Smooth muscle cell (in vitro differentiated cells): ENCODE measurements around the gene ZNF839. TPM values are rescaled to one million over a fixed set of nuclear protein-coding genes. Genes with fewer than 3 reads are reported as not detected.

Experiments
- DNase-seq: peaks from one replicate; lab custom pipeline; 2025; ENCODE audit not compliant: unreplicated experiment; lab: John Stamatoyannopoulos, UW
- H2AFZ ChIP-seq: fragments of 200-600 bp; sonication (generic); 2 replicates; pipeline ENCODE4 v1.6.0; 2016; ENCODE audit warnings: antibody characterized with exemption, low read depth, mild to moderate bottlenecking
- H3F3A ChIP-seq: fragments of 200-600 bp; sonication (generic); 2 replicates; pipeline ENCODE4 v1.6.0; 2017; ENCODE audit warnings: antibody characterized with exemption, low read depth
- H3K27ac ChIP-seq: fragments of 200-600 bp; sonication (generic); 2 replicates; pipeline ENCODE4 v1.5.1; 2016; ENCODE audit warnings: low read depth, mild to moderate bottlenecking
- H3K27me3 ChIP-seq: fragments of 200-600 bp; sonication (generic); 2 replicates; pipeline ENCODE4 v1.6.1; 2016; ENCODE audit warnings: low read depth, mild to moderate bottlenecking
- H3K36me3 ChIP-seq: fragments of 200-600 bp; sonication (generic); 2 replicates; pipeline ENCODE4 v1.5.1; 2016; ENCODE audit warnings: low read depth
- H3K4me1 ChIP-seq: fragments of 200-600 bp; sonication (generic); 2 replicates; pipeline ENCODE4 v1.5.1; 2016; ENCODE audit warnings: low read depth
- H3K4me2 ChIP-seq: fragments of 200-600 bp; sonication (generic); 2 replicates; pipeline ENCODE4 v1.6.0; 2016; ENCODE audit warnings: mild to moderate bottlenecking
- H3K4me3 ChIP-seq: fragments of 200-600 bp; sonication (generic); 2 replicates; pipeline ENCODE4 v1.5.1; 2016; ENCODE audit warnings: mild to moderate bottlenecking
- H3K79me2 ChIP-seq: fragments of 200-600 bp; sonication (generic); 2 replicates; pipeline ENCODE4 v1.6.0; 2016; ENCODE audit warnings: low read depth, mild to moderate bottlenecking
- H3K9ac ChIP-seq: fragments of 200-600 bp; sonication (generic); 2 replicates; pipeline ENCODE4 v1.6.0; 2016; ENCODE audit warnings: low read depth
- H3K9me3 ChIP-seq: fragments of 200-600 bp; sonication (generic); replicated peaks from 2 replicates; pipeline ENCODE4 v1.5.1; 2016; ENCODE audit warnings: low read depth
- H4K20me1 ChIP-seq: fragments of 200-600 bp; sonication (generic); 2 replicates; pipeline ENCODE4 v1.6.0; 2016; ENCODE audit warnings: low read depth
- CTCF ChIP-seq: fragments of 200-600 bp; sonication (generic); IDR thresholded peaks from 2 replicates; pipeline ENCODE4 v1.5.1; 2017; ENCODE audit warnings: borderline replicate concordance, mild to moderate bottlenecking, antibody characterized with exemption; ENCODE audit not compliant: insufficient read depth, poor library complexity, severe bottlenecking
- WGBS: methylation state at CpG from one replicate; pipeline ENCODE4 v1.1.7; 2016; ENCODE audit warnings: low lambda C conversion rate; 5-methylcytosine and 5-hydroxymethylcytosine counted together
- polyA plus RNA-seq: library from polyadenylated mRNA; unstranded; fragments of >200 nt; fragmentation: Nextera tagmentation; extraction: Ambion mirVana; gene quantifications from 2 replicates; pipeline ENCODE4 v1.2.1, GENCODE V29; 2016
- total RNA-seq: library from RNA; depleted of rRNA; stranded (reverse); fragments of >200 nt; gene quantifications from 2 replicates; pipeline ENCODE4 v1.2.3, GENCODE V29; 2014

ZNF839 gene
- total and polyA plus RNA-seq, 2 experiments from 2014 or later, result 4.0 to 13.1 TPM

- H2AFZ ChIP-seq, result no peak overlapping the region
- H3K4me2 ChIP-seq, result no peak overlapping the region
- peaks cover 4% of the 10 kb centered on the region for H3K36me3 ChIP-seq
- H3K9ac ChIP-seq, result no peak overlapping the region
- no peak overlapping the region for H3K4me3 ChIP-seq
- no peak overlapping the region for H3K27ac ChIP-seq
- 78% methylated on average over 7 of the region's 7 CpGs for WGBS
- no peaks in the 10 kb centered on the region for H3K9me3 ChIP-seq
- H3K79me2 ChIP-seq, result no peaks in the 10 kb centered on the region
- no peak for DNase-seq
- no peaks in the 10 kb centered on the region for H3K4me1 ChIP-seq
- no peaks in the 10 kb centered on the region for H3K27me3 ChIP-seq
- H3F3A ChIP-seq, result no peaks in the 10 kb centered on the region
- H4K20me1 ChIP-seq, result no peaks in the 10 kb centered on the region
- TF ChIP-seq CTCF, result no peak
These were observed 13.8 kb downstream of the ZNF839 start for GRCh38 chr14:102333390-102333789.

GRCh38 chr14:102333795-102334705 lies 14.5 kb downstream of the ZNF839 start:
- no peaks in the 10 kb centered on the region for H4K20me1 ChIP-seq
- H3K36me3 ChIP-seq, result peaks cover 4% of the 10 kb centered on the region
- no peak overlapping the region for H3K4me2 ChIP-seq
- no peak overlapping the region for H2AFZ ChIP-seq
- H3K9me3 ChIP-seq, result no peaks in the 10 kb centered on the region
- TF ChIP-seq CTCF, result no peak
- H3K4me3 ChIP-seq, result no peak overlapping the region
- no peaks in the 10 kb centered on the region for H3K4me1 ChIP-seq
- H3K27me3 ChIP-seq, result no peaks in the 10 kb centered on the region
- no peaks in the 10 kb centered on the region for H3K79me2 ChIP-seq
- H3K9ac ChIP-seq, result no peak overlapping the region
- no peak overlapping the region for H3K27ac ChIP-seq
- WGBS, result 96% methylated on average over 13 of the region's 13 CpGs
- H3F3A ChIP-seq, result no peaks in the 10 kb centered on the region
- no peak for DNase-seq

GRCh38 chr14:102335163-102335562 lies 15.6 kb downstream of the ZNF839 start:
- no peak overlapping the region for H2AFZ ChIP-seq

More at GRCh38 chr14:102335163-102335562, 15.6 kb downstream of the ZNF839 start:
- H3F3A ChIP-seq, result no peaks in the 10 kb centered on the region
- no peaks in the 10 kb centered on the region for H3K27me3 ChIP-seq
- no peak overlapping the region for H3K4me3 ChIP-seq
- H3K4me2 ChIP-seq, result no peak overlapping the region
- 98% methylated on average over 7 of the region's 7 CpGs for whole genome bisulfite sequencing
- TF ChIP-seq CTCF, result no peak
- H4K20me1 ChIP-seq, result no peaks in the 10 kb centered on the region
- peaks cover 4% of the 10 kb centered on the region for H3K36me3 ChIP-seq
- no peak for DNase-seq
- no peak overlapping the region for H3K9ac ChIP-seq
- no peaks in the 10 kb centered on the region for H3K4me1 ChIP-seq
- H3K79me2 ChIP-seq, result no peaks in the 10 kb centered on the region
- H3K27ac ChIP-seq, result no peak overlapping the region
- no peaks in the 10 kb centered on the region for H3K9me3 ChIP-seq
